NB4 (cell line): Measurements from ENCODE around the gene TBC1D22A.

Source experiments
- DNase-seq: peaks from one replicate; pipeline ENCODE4 v3.0.0; 2010; ENCODE audit warnings: low read depth
- H3K4me3 ChIP-seq: one replicate; pipeline ENCODE4 v1.5.1; 2011; ENCODE audit warnings: mild to moderate bottlenecking, low read depth, low read length, moderate library complexity
- MYC ChIP-seq: IDR thresholded peaks from 2 replicates; pipeline ENCODE4 v1.6.1; 2011; ENCODE audit warnings: low read depth, low read length
- POLR2A ChIP-seq: IDR thresholded peaks from 2 replicates; pipeline ENCODE4 v1.6.1; 2011; ENCODE audit warnings: mild to moderate bottlenecking; ENCODE audit not compliant: insufficient read length; ENCODE audit errors: extremely low read depth
- TF ChIP-seq, protein P1 (sequence below): IDR thresholded peaks from 2 replicates; pipeline ENCODE4 v1.6.1; 2011; ENCODE audit warnings: low read depth, low read length
- TF ChIP-seq, protein P2 (sequence below): IDR thresholded peaks from one replicate; pipeline ENCODE4 v1.5.1; 2012; ENCODE audit warnings: low read depth, low read length

The TBC1D22A gene

DNA sequence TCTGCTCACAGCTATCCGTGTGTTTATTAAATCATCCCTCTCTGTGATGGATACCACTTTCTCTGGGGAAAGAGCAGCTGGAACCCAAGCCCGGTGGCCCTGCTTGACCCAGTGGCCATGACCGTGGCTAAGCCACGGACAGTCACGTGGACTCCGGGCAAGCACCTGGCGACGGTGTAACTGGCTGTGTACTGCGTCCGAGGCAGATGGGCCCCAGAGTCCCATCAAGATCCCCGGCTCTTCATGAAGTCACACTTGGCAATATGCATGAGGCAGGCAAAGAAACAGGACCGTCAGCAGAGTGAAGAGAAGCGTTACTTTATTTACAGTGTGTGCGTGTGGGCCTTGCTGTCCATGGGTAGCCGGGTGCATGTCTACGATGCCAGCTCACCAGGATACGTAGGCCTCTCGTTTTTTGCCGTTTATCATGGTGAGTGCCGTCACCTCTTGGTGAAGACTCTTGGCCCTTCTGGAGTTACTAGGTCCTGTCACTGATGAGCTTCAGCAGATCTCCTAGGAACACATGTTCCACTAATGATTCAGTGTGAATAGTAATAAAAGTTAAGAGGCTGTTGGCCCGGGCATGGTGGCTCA lies 366.3 kb downstream of the TBC1D22A start:
- no peak for DNase-seq
- no peak for TF ChIP-seq MYC
- TF ChIP-seq, protein P1, sequence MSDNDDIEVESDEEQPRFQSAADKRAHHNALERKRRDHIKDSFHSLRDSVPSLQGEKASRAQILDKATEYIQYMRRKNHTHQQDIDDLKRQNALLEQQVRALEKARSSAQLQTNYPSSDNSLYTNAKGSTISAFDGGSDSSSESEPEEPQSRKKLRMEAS = no peak
- no peak overlapping the region for H3K4me3 ChIP-seq

DNA sequence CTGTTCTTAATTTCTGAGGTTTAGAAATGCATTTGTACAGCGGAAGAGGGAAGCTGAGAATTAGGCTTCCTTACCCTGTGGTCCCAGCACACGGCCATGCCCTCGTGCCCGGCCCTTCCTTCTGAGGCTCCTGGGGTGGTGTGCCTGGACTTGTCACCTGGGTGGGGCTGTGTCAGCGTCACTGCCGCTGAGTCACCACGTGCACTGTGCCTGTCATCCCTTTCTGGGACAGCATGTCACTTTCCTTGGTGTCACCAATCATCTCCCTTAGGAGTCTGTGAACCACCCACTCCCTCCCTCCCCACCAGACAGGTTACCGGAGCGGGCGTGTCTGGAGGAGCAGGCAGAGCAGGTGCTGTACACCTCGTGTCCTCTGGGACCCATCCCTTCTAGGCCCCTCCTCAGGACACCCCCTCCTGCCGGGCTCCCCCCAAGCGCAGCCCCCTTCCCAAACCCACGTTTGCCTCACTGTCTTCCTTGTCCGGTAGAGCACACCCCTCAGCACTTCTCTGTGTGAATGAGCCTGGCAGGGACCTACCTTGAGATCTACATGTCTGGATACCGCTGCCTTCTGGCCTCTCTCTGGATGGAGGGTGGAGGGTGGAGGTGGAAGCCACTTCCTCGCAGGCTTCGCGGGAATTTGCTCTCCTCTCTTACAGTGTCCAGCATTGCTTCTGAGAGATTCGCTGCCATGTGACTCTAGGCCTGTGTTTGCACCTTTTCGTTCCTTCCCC lies 367.6 kb downstream of the TBC1D22A start:
- TF ChIP-seq, protein P2, sequence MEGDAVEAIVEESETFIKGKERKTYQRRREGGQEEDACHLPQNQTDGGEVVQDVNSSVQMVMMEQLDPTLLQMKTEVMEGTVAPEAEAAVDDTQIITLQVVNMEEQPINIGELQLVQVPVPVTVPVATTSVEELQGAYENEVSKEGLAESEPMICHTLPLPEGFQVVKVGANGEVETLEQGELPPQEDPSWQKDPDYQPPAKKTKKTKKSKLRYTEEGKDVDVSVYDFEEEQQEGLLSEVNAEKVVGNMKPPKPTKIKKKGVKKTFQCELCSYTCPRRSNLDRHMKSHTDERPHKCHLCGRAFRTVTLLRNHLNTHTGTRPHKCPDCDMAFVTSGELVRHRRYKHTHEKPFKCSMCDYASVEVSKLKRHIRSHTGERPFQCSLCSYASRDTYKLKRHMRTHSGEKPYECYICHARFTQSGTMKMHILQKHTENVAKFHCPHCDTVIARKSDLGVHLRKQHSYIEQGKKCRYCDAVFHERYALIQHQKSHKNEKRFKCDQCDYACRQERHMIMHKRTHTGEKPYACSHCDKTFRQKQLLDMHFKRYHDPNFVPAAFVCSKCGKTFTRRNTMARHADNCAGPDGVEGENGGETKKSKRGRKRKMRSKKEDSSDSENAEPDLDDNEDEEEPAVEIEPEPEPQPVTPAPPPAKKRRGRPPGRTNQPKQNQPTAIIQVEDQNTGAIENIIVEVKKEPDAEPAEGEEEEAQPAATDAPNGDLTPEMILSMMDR = no peak
- TF ChIP-seq, protein P1 = peak; percentile 87
- DNase-seq = peak; percentile 53
- no peak overlapping the region for H3K4me3 ChIP-seq

DNA sequence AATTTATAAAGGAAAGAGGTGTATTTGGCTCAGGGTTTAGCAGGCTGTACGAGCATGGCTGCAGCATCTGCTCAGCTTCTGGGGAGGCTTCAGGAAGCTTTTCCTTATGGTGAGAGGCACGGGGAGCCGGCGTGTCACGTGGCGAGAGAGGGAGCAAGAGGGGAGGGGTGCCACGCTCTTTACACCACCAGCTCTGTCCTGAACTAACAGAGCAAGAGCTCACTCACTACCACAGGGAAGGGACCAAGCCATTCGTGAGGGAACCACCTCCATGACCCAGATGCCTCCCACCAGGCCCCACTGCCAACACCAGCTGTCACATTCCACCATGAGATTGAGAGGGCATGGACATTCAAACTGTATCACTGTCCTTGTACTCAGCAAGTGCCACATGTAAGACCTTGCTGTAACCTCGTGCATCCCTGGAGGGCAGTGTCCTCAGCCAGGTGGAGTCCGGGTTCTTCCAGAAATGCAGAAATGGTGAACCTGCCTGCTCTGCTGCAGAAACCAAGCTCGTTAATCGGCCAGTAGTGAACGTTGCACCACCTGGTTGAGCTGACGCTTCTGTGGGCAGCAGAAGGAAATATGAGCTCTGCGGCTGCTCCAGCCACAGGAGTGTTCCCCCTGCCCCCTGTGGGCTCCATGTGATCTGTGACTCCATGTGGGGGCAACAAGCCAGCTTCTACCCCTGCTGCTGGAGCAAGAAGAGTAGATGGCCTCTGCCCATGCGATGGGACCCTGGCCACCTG lies 368.6 kb downstream of the TBC1D22A start:
- peak; percentile 81 for DNase-seq
- H3K4me3 ChIP-seq = no peak overlapping the region
- TF ChIP-seq MYC = peak; percentile 83
- TF ChIP-seq, protein P1 = peak; percentile 80
- TF ChIP-seq POLR2A = no peak
- TF ChIP-seq, protein P2 = no peak

DNA sequence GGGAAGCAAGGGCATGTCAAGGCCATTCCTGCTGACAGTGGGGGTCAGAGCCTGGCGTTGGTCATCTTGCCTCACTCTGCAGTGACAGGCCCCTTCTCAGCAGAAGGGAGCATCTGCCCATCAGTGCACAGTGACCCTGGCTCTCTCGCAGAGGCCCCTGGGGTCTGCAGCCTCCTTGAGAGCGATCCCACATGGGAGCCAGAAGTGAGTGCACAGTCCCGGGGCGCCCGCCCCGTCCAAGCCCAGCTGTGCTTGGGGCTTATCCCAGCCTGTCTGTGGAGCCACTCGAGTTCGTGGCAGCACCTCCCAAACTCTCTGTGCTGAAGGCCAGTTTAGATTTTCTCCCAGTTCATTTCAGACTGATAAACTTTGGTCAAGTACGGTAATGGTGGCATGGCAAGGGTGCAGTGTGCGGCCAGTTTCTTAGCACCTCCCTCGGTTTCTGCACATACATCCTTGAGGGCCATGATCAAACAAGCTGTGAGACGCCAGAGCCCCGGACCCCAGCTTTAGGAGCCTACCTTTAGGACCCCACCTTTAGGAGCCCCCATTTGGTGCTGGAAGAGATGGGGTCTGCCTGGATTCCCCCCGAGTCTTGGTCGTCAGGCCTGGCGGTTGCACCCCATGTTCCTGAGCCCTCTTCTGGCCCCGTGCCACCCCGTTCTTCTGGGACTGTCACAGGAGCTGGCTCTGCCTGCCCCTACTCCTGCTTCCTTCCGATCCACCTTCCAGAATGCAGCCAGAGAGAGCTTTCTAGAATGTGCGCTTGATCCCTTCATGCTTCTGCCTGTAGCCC lies 369.4 kb downstream of the TBC1D22A start:
- DNase-seq = no peak
- no peak overlapping the region for H3K4me3 ChIP-seq
- TF ChIP-seq, protein P1 = no peak
- no peak for TF ChIP-seq POLR2A
- TF ChIP-seq MYC = no peak
- TF ChIP-seq, protein P2 = no peak

DNA sequence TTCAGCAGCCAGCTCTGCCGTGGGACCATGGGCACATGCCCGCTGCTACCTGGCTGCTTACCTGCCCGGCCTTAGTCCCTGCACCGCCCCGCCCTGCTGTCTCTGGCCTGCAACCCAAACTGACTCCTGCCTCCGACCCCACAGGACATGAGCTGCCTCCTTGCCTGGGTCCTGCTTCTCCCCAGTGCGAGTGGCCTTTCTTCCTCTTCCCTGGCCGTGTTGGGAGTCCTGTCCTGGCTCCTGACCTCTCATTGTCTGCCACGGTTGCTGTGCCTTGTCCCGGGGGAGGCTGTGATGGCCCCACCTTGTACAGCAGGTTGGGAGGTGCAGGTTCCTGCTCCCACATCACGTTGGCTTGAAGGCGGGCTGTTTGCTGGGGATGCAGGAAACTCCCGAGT lies 370.0 kb downstream of the TBC1D22A start:
- no peak for DNase-seq
- TF ChIP-seq POLR2A = no peak
- TF ChIP-seq, protein P1 = no peak
- TF ChIP-seq, protein P2 = no peak
- no peak for TF ChIP-seq MYC
- H3K4me3 ChIP-seq = no peak overlapping the region
